IMR-90 (cell line): ENCODE measurements around the gene RABGGTA. TPM values are rescaled to one million over a fixed set of nuclear protein-coding genes. Genes with fewer than 3 reads are reported as not detected.

Experiments
- ATAC-seq: fragments of 200-7000 bp; cut with Tn5 transposase; 2 replicates; pipeline ENCODE4 v1.9.1; 2020; ENCODE audit warnings: low read depth, mild to moderate bottlenecking, moderate library complexity
- BruUV-seq: library from RNA; stranded (reverse); fragments of 400-500 nt; replicated peaks from 2 replicates; lab custom pipeline; 2021; lab: Mats Ljungman, UMichigan
- CTCF ChIA-PET: fragments of 300-600 bp; formaldehyde crosslinking; extraction: SDS; loops from one replicate; lab custom pipeline; 2021; ENCODE audit warnings: antibody characterized with exemption; lab: Yijun Ruan, JAX
- POLR2A ChIA-PET: fragments of 300-600 bp; sonication (Branson Sonifier 250); formaldehyde crosslinking; loops from one replicate; lab custom pipeline; 2022; ENCODE audit warnings: antibody characterized with exemption; ENCODE audit not compliant: unreplicated experiment; lab: Charles Lee
- DNase-seq: peaks from one replicate; pipeline ENCODE4 v3.0.0; 2013
- H2AFZ ChIP-seq: replicated peaks from 2 replicates; pipeline ENCODE3; 2013; ENCODE audit warnings: low read length, mild to moderate bottlenecking; ENCODE audit not compliant: poor library complexity
- H2AK5ac ChIP-seq: 2 replicates; pipeline ENCODE4 v1.6.1; 2013; ENCODE audit warnings: low read depth, low read length, inconsistent platforms
- H2AK9ac ChIP-seq: replicated peaks from 2 replicates; pipeline ENCODE3; 2013; ENCODE audit warnings: mild to moderate bottlenecking, low read depth, low read length, moderate library complexity; ENCODE audit not compliant: poor library complexity
- H2BK120ac ChIP-seq: 2 replicates; pipeline ENCODE4 v1.6.1; 2013; ENCODE audit warnings: low read depth, low read length, inconsistent platforms
- H2BK15ac ChIP-seq: 3 replicates; pipeline ENCODE4 v1.6.1; 2013; ENCODE audit warnings: low read depth, low read length, inconsistent platforms
- H2BK20ac ChIP-seq: 2 replicates; pipeline ENCODE4 v1.6.1; 2013; ENCODE audit warnings: low read depth, mild to moderate bottlenecking, inconsistent platforms, low read length, moderate library complexity
- H2BK5ac ChIP-seq: 2 replicates; pipeline ENCODE4 v1.6.1; 2013; ENCODE audit warnings: mild to moderate bottlenecking, low read depth, low read length, inconsistent platforms; ENCODE audit not compliant: poor library complexity, severe bottlenecking
- H3K14ac ChIP-seq: replicated peaks from 2 replicates; pipeline ENCODE4 v1.6.1; 2013; ENCODE audit warnings: low read depth, low read length, inconsistent platforms
- H3K18ac ChIP-seq: 2 replicates; pipeline ENCODE4 v1.6.1; 2013; ENCODE audit warnings: low read depth, low read length, control low read depth
- H3K23ac ChIP-seq: 2 replicates; pipeline ENCODE4 v1.6.1; 2013; ENCODE audit warnings: low read depth, low read length, inconsistent platforms
- H3K27ac ChIP-seq: 2 replicates; pipeline ENCODE4 v1.5.1; 2013; ENCODE audit warnings: mild to moderate bottlenecking, control low read depth, low read length; ENCODE audit not compliant: insufficient read depth
- H3K27me3 ChIP-seq: 2 replicates; pipeline ENCODE4 v1.6.1; 2013; ENCODE audit warnings: low read length; ENCODE audit not compliant: control insufficient read depth, insufficient read depth
- H3K36me3 ChIP-seq: 2 replicates; pipeline ENCODE4 v1.6.1; 2013; ENCODE audit warnings: low read length, mixed read lengths; ENCODE audit not compliant: control insufficient read depth, insufficient read depth
- H3K4ac ChIP-seq: 2 replicates; pipeline ENCODE4 v1.6.1; 2013; ENCODE audit warnings: low read depth, low read length, inconsistent platforms
- H3K4me1 ChIP-seq: 2 replicates; pipeline ENCODE4 v1.6.1; 2013; ENCODE audit warnings: low read length, mixed read lengths; ENCODE audit not compliant: control insufficient read depth, insufficient read depth
- H3K4me2 ChIP-seq: 2 replicates; pipeline ENCODE4 v1.6.1; 2013; ENCODE audit warnings: low read depth, mild to moderate bottlenecking, control low read depth, low read length, moderate library complexity
- H3K4me3 ChIP-seq: 2 replicates; pipeline ENCODE4 v1.5.1; 2013; ENCODE audit warnings: low read depth, mild to moderate bottlenecking, control low read depth, low read length, moderate library complexity; ENCODE audit not compliant: insufficient read depth
- H3K56ac ChIP-seq: 2 replicates; pipeline ENCODE4 v1.6.1; 2013; ENCODE audit warnings: low read length, inconsistent platforms; ENCODE audit not compliant: insufficient read depth; ENCODE audit errors: extremely low read depth
- H3K79me1 ChIP-seq, 2 experiments: 2 replicates each; pipeline ENCODE4 v1.6.1; 2013; ENCODE audit warnings: low read length in 2 of 2, inconsistent platforms in 1 of 2, low read depth in 1 of 2
- H3K9ac ChIP-seq: 2 replicates; pipeline ENCODE4 v1.6.1; 2013; ENCODE audit warnings: low read depth, low read length, control low read depth
- H3K9me1 ChIP-seq: 2 replicates; pipeline ENCODE4 v1.6.1; 2013; ENCODE audit warnings: low read length, inconsistent platforms; ENCODE audit not compliant: insufficient read depth
- H3K9me3 ChIP-seq: 2 replicates; pipeline ENCODE4 v1.6.1; 2013; ENCODE audit warnings: low read length; ENCODE audit not compliant: control insufficient read depth, insufficient read depth
- H4K20me1 ChIP-seq: 2 replicates; pipeline ENCODE4 v1.6.1; 2013; ENCODE audit warnings: low read length, inconsistent platforms; ENCODE audit not compliant: insufficient read depth
- H4K5ac ChIP-seq: 2 replicates; pipeline ENCODE4 v1.6.1; 2013; ENCODE audit warnings: mild to moderate bottlenecking, low read depth, low read length, control low read depth
- H4K8ac ChIP-seq, 2 experiments: 2 replicates each; pipeline ENCODE4 v1.6.1; 2013; ENCODE audit warnings: low read depth in 2 of 2, low read length in 2 of 2, control low read depth in 1 of 2, inconsistent platforms in 1 of 2
- H4K91ac ChIP-seq: 2 replicates; pipeline ENCODE4 v1.6.1; 2013; ENCODE audit warnings: low read depth, low read length, inconsistent platforms; ENCODE audit not compliant: insufficient read depth
- CEBPB ChIP-seq: IDR thresholded peaks from 2 replicates; pipeline ENCODE4 v1.6.1; 2012; ENCODE audit warnings: low read depth, low read length, improper control_type of control experiment
- CTCF ChIP-seq: conservative IDR thresholded peaks from 2 replicates; pipeline ENCODE4 v1.5.1; 2012; ENCODE audit warnings: mild to moderate bottlenecking, low read depth, low read length, improper control_type of control experiment
- ELK1 ChIP-seq: fragments of 150-350 bp; IDR thresholded peaks from 2 replicates; pipeline ENCODE4 v1.6.1; 2016; ENCODE audit warnings: low read depth, mild to moderate bottlenecking, low read length, moderate library complexity, borderline replicate concordance
- FOS ChIP-seq: fragments of 150-350 bp; IDR thresholded peaks from 2 replicates; pipeline ENCODE4 v1.6.1; 2016; ENCODE audit warnings: low read depth, low read length
- MAFK ChIP-seq: IDR thresholded peaks from 2 replicates; pipeline ENCODE4 v1.6.1; 2012; ENCODE audit warnings: low read depth, low read length, improper control_type of control experiment
- NFE2L2 ChIP-seq: fragments of 150-350 bp; IDR thresholded peaks from 2 replicates; pipeline ENCODE4 v1.6.1; 2016; ENCODE audit warnings: low read depth, mild to moderate bottlenecking, low read length
- POLR2A ChIP-seq: IDR thresholded peaks from 2 replicates; pipeline ENCODE4 v1.6.1; 2012; ENCODE audit warnings: mild to moderate bottlenecking, low read depth, low read length
- RCOR1 ChIP-seq: IDR thresholded peaks from 2 replicates; pipeline ENCODE4 v1.6.1; 2012; ENCODE audit warnings: mild to moderate bottlenecking, low read length, improper control_type of control experiment; ENCODE audit not compliant: insufficient replicate concordance
- RFX5 ChIP-seq: IDR thresholded peaks from 2 replicates; pipeline ENCODE4 v1.8.0; 2012; ENCODE audit warnings: low read depth, mild to moderate bottlenecking, low read length, moderate library complexity
- USF2 ChIP-seq: fragments of 150-350 bp; IDR thresholded peaks from 2 replicates; pipeline ENCODE4 v1.6.1; 2017; ENCODE audit warnings: mild to moderate bottlenecking, antibody characterized with exemption, low read length, low read depth
- WGBS, 2 experiments: methylation state at CpG; one replicate each; pipeline versions ENCODE4 v1.1.5 to v1.1.7; 2013; ENCODE audit warnings: missing lambda C conversion rate in 2 of 2; ENCODE audit not compliant: insufficient read length in 1 of 2; ENCODE audit errors: extremely low coverage in 2 of 2; 5-methylcytosine and 5-hydroxymethylcytosine counted together
- dilution Hi-C: fragments of 300-500 bp; cut with HindIII; formaldehyde crosslinking; loops from one replicate; pipeline ENCODE4 v1.14.3; 2018; ENCODE audit warnings: low sequenced_read_pairs; ENCODE audit not compliant: unreplicated experiment
- in situ Hi-C: fragments of 300-500 bp; cut with MboI; formaldehyde crosslinking; loops from 3 replicates; pipeline ENCODE4 v1.14.3; 2019; ENCODE audit warnings: low sequenced_read_pairs, inconsistent platforms, mixed read lengths
- intact Hi-C: fragments of 100-400 bp; cut with micrococcal nuclease; formaldehyde crosslinking; loops from 2 replicates; pipeline ENCODE4 v1.10.0; 2022
- polyA plus RNA-seq, 3 experiments: library from polyadenylated mRNA; depleted of rRNA; stranded (reverse); fragments of >200 nt; gene quantifications; 2 replicates each; pipeline ENCODE4 v1.2.3, GENCODE V29; 2012; ENCODE audit warnings: low replicate concordance in 1 of 3
- total RNA-seq: library from RNA; depleted of rRNA; stranded (reverse); fragments of >200 nt; gene quantifications from 2 replicates; pipeline ENCODE4 v1.2.3, GENCODE V29; 2012

Gene RABGGTA
- total and polyA plus RNA-seq, 2 of the 4 experiments (the other 2 are of a cell fraction): 25.6 to 55.6 TPM

GRCh38 chr14:24313913-24314312 is 42.5 kb upstream of the RABGGTA start:
- no peak overlapping the region for H3K56ac ChIP-seq
- H2BK120ac ChIP-seq: no peak overlapping the region
- no peak overlapping the region for H3K23ac ChIP-seq
- intact Hi-C loops: no loop called here
- DNase-seq (no peak), ATAC-seq (no peak)
- H3K4me1 ChIP-seq: peaks cover 10% of the 10 kb centered on the region; the same call in 1 of the 2 replicates
- H3K9me3 ChIP-seq: no peaks in the 10 kb centered on the region
- no peak overlapping the region for H3K9ac ChIP-seq
- H3K27me3 ChIP-seq: peaks cover 21% of the 10 kb centered on the region; the same call in 1 of the 2 replicates
- TF ChIP-seq FOS (no peak), CEBPB (no peak), POLR2A (no peak), NFE2L2 (no peak), CTCF (no peak), USF2 (no peak), RFX5 (no peak), ELK1 (no peak), RCOR1 (no peak), MAFK (no peak)
- no peak overlapping the region for H4K5ac ChIP-seq
- no peak overlapping the region for H3K27ac ChIP-seq
- no peak overlapping the region for H4K91ac ChIP-seq
- no peaks in the 10 kb centered on the region for H3K36me3 ChIP-seq
- ChIA-PET CTCF (no interaction called here), POLR2A (no interaction called here)
- no peak overlapping the region for H4K8ac ChIP-seq
- H4K20me1 ChIP-seq: peaks cover under 1% of the 10 kb centered on the region; the same call in 1 of the 2 replicates
- 0 out of 4 replicates have a peak, but pooled peaks cover 0 to 5% of the 10 kb centered on the region in 2 experiments for H3K79me1 ChIP-seq
- H3K9me1 ChIP-seq: peaks cover 11% of the 10 kb centered on the region; the same call in 1 of the 2 replicates
- no peak overlapping the region for H2AFZ ChIP-seq
- H3K14ac ChIP-seq: no peak overlapping the region
- H3K4ac ChIP-seq: no peak overlapping the region
- H2BK20ac ChIP-seq: no peak overlapping the region
- no peak overlapping the region for H3K18ac ChIP-seq
- no peak overlapping the region for H2BK5ac ChIP-seq
- in situ Hi-C loops: no loop called here
- no CpG with 5 or more reads among the region's 2 CpGs for WGBS, 2 experiments
- H3K4me2 ChIP-seq: no peak overlapping the region
- dilution Hi-C loops: no loop called here
- BruUV-seq: no TSS peak
- H2AK9ac ChIP-seq: no peak overlapping the region
- no peak overlapping the region for H2BK15ac ChIP-seq
- no peak overlapping the region for H3K4me3 ChIP-seq
- no peak overlapping the region for H2AK5ac ChIP-seq
